AG04449 (cell line): ENCODE measurements around the gene ADGB.

Experiments
- CTCF ChIA-PET: fragments of 350-600 bp; formaldehyde crosslinking; extraction: SDS; loops from one replicate; lab custom pipeline; 2021; ENCODE audit warnings: antibody characterized with exemption; lab: Yijun Ruan, JAX
- POLR2A ChIA-PET: fragments of 400-600, 350-600 bp; formaldehyde crosslinking; extraction: SDS; loops from one replicate; lab custom pipeline; 2020; ENCODE audit warnings: antibody characterized with exemption, inconsistent platforms; lab: Yijun Ruan, JAX
- DNase-seq: peaks from one replicate; pipeline ENCODE4 v3.0.0-alpha.2; 2010; ENCODE audit warnings: low read depth, low spot score
- H3K4me3 ChIP-seq: 2 replicates; pipeline ENCODE4 v1.5.1; 2011; ENCODE audit warnings: low read depth, mild to moderate bottlenecking, control low read depth, low read length
- TF ChIP-seq, protein P1 (sequence below): IDR thresholded peaks from one replicate; pipeline ENCODE4 v1.5.1; 2011; ENCODE audit warnings: mild to moderate bottlenecking, moderate library complexity, low read length, control low read depth, inconsistent platforms; ENCODE audit not compliant: insufficient read depth; ENCODE audit errors: missing control alignments

ADGB gene

DNA sequence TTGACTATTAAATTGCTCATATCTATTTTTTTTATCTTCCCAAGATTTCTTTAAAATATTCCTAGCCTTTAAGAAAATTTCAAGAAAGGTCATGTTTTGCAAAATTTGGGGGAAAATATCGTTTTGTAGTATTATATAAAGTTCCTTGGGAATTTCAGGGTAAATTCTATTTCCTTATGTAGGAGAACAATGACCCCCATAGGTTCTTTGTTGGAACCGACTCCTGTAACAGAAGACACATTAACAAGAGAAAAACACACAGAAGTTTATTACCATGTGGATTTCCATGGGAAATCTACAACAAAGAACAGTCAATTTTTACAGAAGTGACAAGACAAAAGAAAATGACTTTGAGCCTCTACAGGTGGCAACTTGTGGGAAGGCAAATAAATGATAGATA is 68.1 kb downstream of the ADGB start:
- TF ChIP-seq, protein P1, sequence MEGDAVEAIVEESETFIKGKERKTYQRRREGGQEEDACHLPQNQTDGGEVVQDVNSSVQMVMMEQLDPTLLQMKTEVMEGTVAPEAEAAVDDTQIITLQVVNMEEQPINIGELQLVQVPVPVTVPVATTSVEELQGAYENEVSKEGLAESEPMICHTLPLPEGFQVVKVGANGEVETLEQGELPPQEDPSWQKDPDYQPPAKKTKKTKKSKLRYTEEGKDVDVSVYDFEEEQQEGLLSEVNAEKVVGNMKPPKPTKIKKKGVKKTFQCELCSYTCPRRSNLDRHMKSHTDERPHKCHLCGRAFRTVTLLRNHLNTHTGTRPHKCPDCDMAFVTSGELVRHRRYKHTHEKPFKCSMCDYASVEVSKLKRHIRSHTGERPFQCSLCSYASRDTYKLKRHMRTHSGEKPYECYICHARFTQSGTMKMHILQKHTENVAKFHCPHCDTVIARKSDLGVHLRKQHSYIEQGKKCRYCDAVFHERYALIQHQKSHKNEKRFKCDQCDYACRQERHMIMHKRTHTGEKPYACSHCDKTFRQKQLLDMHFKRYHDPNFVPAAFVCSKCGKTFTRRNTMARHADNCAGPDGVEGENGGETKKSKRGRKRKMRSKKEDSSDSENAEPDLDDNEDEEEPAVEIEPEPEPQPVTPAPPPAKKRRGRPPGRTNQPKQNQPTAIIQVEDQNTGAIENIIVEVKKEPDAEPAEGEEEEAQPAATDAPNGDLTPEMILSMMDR, result no peak
- ChIA-PET CTCF (no interaction called here), POLR2A (no interaction called here)
- H3K4me3 ChIP-seq, result no peak overlapping the region
- no peak for DNase-seq

GRCh38 chr6:146670161-146670560 is 71.4 kb downstream of the ADGB start:
- ChIA-PET POLR2A (no interaction called here), CTCF (no interaction called here)
- no peak overlapping the region for H3K4me3 ChIP-seq
- DNase-seq, result no peak
- TF ChIP-seq, protein P1, result no peak

GRCh38 chr6:146673069-146673468 is 74.3 kb downstream of the ADGB start:
- DNase-seq, result no peak
- CTCF ChIA-PET, result no interaction called here
- TF ChIP-seq, protein P1, result no peak
- POLR2A ChIA-PET, result no interaction called here
- H3K4me3 ChIP-seq, result no peak overlapping the region

DNA sequence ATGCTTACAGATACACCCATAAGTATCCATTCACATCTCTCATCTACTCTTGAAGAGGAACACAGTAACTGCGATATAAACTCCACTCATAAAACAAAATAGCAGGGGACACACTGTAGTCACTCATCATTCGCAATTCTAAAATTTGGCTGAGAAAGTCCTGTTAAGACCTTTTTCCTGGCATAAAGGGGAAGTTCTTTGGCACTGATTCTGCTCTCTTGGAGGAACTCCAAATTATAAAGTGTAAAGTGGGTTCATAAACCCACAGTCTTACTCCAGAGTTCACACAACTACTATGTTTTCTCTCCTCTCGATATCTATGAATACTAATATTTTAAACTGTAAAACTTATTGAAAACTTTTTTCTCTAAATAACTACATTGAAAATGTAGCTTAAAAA is 80.6 kb downstream of the ADGB start:
- H3K4me3 ChIP-seq, result no peak overlapping the region
- ChIA-PET CTCF (no interaction called here), POLR2A (no interaction called here)
- TF ChIP-seq, protein P1, result no peak
- no peak for DNase-seq

GRCh38 chr6:146682919-146683318 is 84.1 kb downstream of the ADGB start:
- ChIA-PET CTCF (no interaction called here), POLR2A (no interaction called here)
- H3K4me3 ChIP-seq, result no peak overlapping the region
- TF ChIP-seq, protein P1, result no peak
- DNase-seq, result no peak

- ChIA-PET POLR2A (no interaction called here), CTCF (no interaction called here)
- DNase-seq, result no peak
- TF ChIP-seq, protein P1, result no peak
- H3K4me3 ChIP-seq, result no peak overlapping the region
Measured at GRCh38 chr6:146689806-146690205, 91.0 kb downstream of the ADGB start.

GRCh38 chr6:146693342-146693741 is 94.6 kb downstream of the ADGB start:
- TF ChIP-seq, protein P1, result no peak
- ChIA-PET POLR2A (no interaction called here), CTCF (no interaction called here)
- no peak for DNase-seq
- H3K4me3 ChIP-seq, result no peak overlapping the region
